Fibroblast of mammary gland (primary cell): ENCODE data around the gene SKAP1.

Experiments used
- DNase-seq: peaks from one replicate; pipeline ENCODE4 v3.0.0-alpha.2; 2010; ENCODE audit warnings: low read depth
- H3K4me3 ChIP-seq: 2 replicates; pipeline ENCODE4 v1.5.1; 2011; ENCODE audit warnings: low read depth, mild to moderate bottlenecking, low read length, moderate library complexity; ENCODE audit not compliant: control insufficient read depth
- TF ChIP-seq, protein P1 (sequence below): conservative IDR thresholded peaks from 2 replicates; pipeline ENCODE4 v1.5.1; 2011; ENCODE audit warnings: low read depth, low read length, inconsistent platforms; ENCODE audit not compliant: control insufficient read depth, insufficient read depth

SKAP1 gene

GRCh38 chr17:48429638-48430586, at the start of gene SKAP1:
SKAP1 (minus strand) TSS chr17:48430214.
- DNase-seq: no peak
- no peak within 1 kb of the TSS for H3K4me3 ChIP-seq

GRCh38 chr17:48479014-48479402, 49.0 kb upstream of the SKAP1 start:
- no peak for DNase-seq
- no peak overlapping the region for H3K4me3 ChIP-seq
- TF ChIP-seq, protein P1, sequence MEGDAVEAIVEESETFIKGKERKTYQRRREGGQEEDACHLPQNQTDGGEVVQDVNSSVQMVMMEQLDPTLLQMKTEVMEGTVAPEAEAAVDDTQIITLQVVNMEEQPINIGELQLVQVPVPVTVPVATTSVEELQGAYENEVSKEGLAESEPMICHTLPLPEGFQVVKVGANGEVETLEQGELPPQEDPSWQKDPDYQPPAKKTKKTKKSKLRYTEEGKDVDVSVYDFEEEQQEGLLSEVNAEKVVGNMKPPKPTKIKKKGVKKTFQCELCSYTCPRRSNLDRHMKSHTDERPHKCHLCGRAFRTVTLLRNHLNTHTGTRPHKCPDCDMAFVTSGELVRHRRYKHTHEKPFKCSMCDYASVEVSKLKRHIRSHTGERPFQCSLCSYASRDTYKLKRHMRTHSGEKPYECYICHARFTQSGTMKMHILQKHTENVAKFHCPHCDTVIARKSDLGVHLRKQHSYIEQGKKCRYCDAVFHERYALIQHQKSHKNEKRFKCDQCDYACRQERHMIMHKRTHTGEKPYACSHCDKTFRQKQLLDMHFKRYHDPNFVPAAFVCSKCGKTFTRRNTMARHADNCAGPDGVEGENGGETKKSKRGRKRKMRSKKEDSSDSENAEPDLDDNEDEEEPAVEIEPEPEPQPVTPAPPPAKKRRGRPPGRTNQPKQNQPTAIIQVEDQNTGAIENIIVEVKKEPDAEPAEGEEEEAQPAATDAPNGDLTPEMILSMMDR: no peak

More at GRCh38 chr17:48429638-48430586, at the start of gene SKAP1:
- TF ChIP-seq, protein P1: no peak

DNA sequence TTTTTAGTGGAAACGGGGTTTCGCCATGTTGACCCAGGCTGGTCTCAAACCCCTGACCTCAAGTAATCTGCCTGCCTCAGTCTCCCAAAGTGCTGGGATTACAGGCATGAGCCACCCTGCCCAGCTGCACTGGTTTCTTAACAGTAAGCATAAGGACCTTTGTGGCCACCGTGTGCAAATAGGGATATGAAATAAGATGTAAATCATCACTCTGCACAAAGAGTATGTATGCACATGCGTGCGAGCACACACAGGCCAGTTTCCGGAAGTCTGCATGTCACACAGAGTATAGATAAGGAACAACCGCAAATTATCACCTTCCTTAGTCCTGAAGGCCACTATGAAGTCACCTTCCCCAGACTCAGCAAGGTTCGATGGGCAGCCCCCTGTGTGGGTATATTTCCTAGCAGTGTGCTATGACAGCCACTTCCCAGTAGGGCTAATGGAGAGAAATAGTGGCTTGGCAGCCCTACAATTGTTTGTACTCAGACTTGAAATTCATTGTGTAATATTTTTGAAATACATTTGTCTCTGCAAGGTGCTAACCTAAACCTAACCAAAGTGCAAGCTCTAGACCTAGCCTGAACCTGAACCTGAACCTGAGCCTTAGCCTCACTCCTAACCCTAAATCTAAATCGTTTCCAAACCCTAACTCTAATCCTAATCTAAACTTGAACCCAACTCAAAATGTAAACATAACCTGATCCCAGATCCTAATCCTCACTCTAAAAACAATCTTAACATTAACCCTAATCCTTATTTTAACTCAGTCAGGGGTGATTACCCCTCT, 48.4 kb upstream of the SKAP1 start:
- H3K4me3 ChIP-seq: no peak overlapping the region
- DNase-seq: no peak
- TF ChIP-seq, protein P1: peak; percentile 12

DNA sequence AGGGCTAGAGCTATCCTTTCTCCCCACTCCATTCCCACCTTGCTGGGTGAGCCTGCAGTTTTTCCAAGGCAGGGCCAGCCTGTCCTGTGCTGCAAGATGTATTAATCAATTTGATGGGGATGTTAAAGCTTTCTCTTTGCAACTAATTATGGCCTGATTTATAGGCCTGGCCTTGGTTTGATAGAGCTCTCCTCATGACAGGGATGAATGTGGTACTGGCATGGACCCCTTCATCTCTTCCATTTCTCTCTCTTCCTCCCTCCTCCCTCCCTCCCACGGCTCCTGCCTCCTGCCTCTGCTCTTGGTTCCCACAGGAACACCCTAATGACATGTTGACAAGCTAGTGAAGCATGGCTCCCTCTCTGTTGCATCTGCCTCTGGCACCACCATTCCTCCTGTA, 47.2 kb upstream of the SKAP1 start:
- no peak overlapping the region for H3K4me3 ChIP-seq
- DNase-seq: no peak
- TF ChIP-seq, protein P1: no peak

DNA sequence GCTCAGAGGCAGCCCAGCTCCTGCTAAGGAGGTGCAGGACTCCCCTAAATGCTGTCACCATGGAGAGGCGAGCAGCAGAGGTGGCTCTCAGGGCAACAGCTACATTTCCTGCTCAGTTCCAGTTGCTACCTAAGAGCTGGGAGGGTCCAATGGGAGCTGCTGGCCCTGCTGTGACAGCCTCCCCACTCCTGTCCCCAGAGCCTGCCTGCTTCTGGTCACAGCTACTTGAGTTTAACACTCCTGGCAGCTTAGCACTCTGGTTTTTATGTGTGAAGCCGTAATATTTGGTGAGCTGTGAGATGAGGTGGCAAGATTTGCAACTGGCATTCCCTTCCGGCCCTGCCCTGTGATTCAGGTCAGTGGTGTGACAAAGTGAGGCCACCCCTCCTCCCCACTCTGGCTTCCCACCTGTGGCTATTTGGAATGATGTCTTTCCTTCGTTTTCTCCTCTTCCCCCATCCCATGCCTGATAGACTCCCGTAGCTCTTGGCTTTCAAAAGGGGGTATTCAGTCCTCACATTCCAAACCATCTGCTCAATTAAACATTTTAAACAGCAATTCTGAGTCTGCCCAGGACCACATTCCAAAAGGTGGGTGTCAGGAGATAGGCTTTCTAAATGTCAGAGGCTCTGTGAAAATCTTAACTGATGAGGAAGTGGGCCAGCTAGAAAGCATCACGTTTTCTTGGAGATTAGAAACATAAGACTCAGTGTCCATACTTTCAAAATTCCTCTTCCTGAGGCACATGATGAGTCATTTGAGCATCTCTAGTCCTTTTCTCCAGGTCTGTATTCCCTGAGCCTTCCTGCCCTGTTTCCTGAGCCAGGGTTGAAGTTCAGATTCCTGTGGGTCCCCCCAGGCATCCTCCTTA, 42.6 kb upstream of the SKAP1 start:
- TF ChIP-seq, protein P1: no peak
- H3K4me3 ChIP-seq: no peak overlapping the region
- DNase-seq: peak; percentile 57
